CD4-positive, alpha-beta T cell treated with Interleukin-17A for 1 hour (primary cell): ENCODE data around the gene ECHDC1.
"Not testable (repeated sequence)": the region's sequence is repeated elsewhere in the genome, so short reads cannot be mapped to it uniquely, and the experiment has no call there.

ENCODE experiments used
- DNase-seq: peaks from one replicate; pipeline ENCODE4 v3.0.0-alpha.2; 2020

The ECHDC1 gene

GRCh38 chr6:127341471-127342202 lies 1.8 kb downstream of the ECHDC1 start:
- DNase-seq = no peak

GRCh38 chr6:127340171-127340570 lies 3.2 kb downstream of the ECHDC1 start:
- DNase-seq = no peak

- DNase-seq = no peak
Measured at GRCh38 chr6:127338936-127339335, 4.5 kb downstream of the ECHDC1 start.

- DNase-seq = no peak
Measured at GRCh38 chr6:127332383-127332961, 10.9 kb downstream of the ECHDC1 start.

- not testable (repeated sequence) for DNase-seq
Measured at GRCh38 chr6:127331256-127331655, 12.2 kb downstream of the ECHDC1 start.

- no peak for DNase-seq
Measured at GRCh38 chr6:127328043-127328609, 15.3 kb downstream of the ECHDC1 start.

GRCh38 chr6:127319686-127320085 lies 23.7 kb downstream of the ECHDC1 start:
- no peak for DNase-seq

- DNase-seq = no peak
Measured at GRCh38 chr6:127317388-127318128, 25.9 kb downstream of the ECHDC1 start.

- no peak for DNase-seq
Measured at GRCh38 chr6:127305741-127306140, 37.7 kb downstream of the ECHDC1 start.

GRCh38 chr6:127303917-127304316 lies 39.5 kb downstream of the ECHDC1 start:
- DNase-seq = no peak

- peak; percentile 76 for DNase-seq
Measured at GRCh38 chr6:127302728-127303660, 40.4 kb downstream of the ECHDC1 start.

- no peak for DNase-seq
Measured at GRCh38 chr6:127301199-127301700, 42.2 kb downstream of the ECHDC1 start.

- DNase-seq = no peak
Measured at GRCh38 chr6:127300411-127300810, 43.0 kb downstream of the ECHDC1 start.

GRCh38 chr6:127299522-127300240 lies 43.7 kb downstream of the ECHDC1 start:
- DNase-seq = no peak

GRCh38 chr6:127298475-127298874 lies 44.9 kb downstream of the ECHDC1 start:
- no peak for DNase-seq

GRCh38 chr6:127297502-127298070 lies 45.8 kb downstream of the ECHDC1 start:
- DNase-seq = no peak

GRCh38 chr6:127291495-127291894 lies 51.9 kb downstream of the ECHDC1 start:
- peak; percentile 7 for DNase-seq

GRCh38 chr6:127290391-127291265 lies 52.8 kb downstream of the ECHDC1 start:
- no peak for DNase-seq

GRCh38 chr6:127289934-127290333 lies 53.5 kb downstream of the ECHDC1 start:
- no peak for DNase-seq

GRCh38 chr6:127288705-127289104 lies 54.7 kb downstream of the ECHDC1 start:
- no peak for DNase-seq
